Kidney epithelial cell (primary cell): ENCODE results near the gene CTBP2. TPM values are rescaled to one million over a fixed set of nuclear protein-coding genes. Genes with fewer than 3 reads are reported as not detected.

Experiments
- DNase-seq: peaks from one replicate; pipeline ENCODE4 v3.0.0-alpha.2; 2010; ENCODE audit warnings: low read depth
- H3K27me3 ChIP-seq: 2 replicates; pipeline ENCODE4 v1.6.0; 2011; ENCODE audit warnings: low read length; ENCODE audit not compliant: control insufficient read depth, insufficient read depth
- H3K36me3 ChIP-seq: 2 replicates; pipeline ENCODE4 v1.5.1; 2011; ENCODE audit warnings: low read length; ENCODE audit not compliant: control insufficient read depth, insufficient read depth
- H3K4me3 ChIP-seq: 2 replicates; pipeline ENCODE4 v1.5.1; 2011; ENCODE audit warnings: low read depth, mild to moderate bottlenecking, control low read depth, low read length
- CTCF ChIP-seq: IDR thresholded peaks from 2 replicates; pipeline ENCODE4 v1.5.1; 2011; ENCODE audit warnings: mild to moderate bottlenecking, moderate library complexity, low read length, control low read depth, inconsistent platforms; ENCODE audit not compliant: insufficient read depth, poor library complexity, severe bottlenecking
- total RNA-seq: library from RNA; depleted of rRNA; stranded (reverse); fragments of >200 nt; gene quantifications from 2 replicates; pipeline ENCODE4 v1.2.3, GENCODE V29; 2015

CTBP2 gene
- total RNA-seq, 1 donor from 2014 or later = 136 TPM

- peaks cover 3% of the 10 kb centered on the region for H3K36me3 ChIP-seq
- H3K27me3 ChIP-seq = no peaks in the 10 kb centered on the region
- DNase-seq = no peak
- no peak for TF ChIP-seq CTCF
- no peak overlapping the region for H3K4me3 ChIP-seq
These were observed 34.2 kb downstream of the CTBP2 start for GRCh38 chr10:125125951-125126735.

GRCh38 chr10:125124907-125125306, 35.5 kb downstream of the CTBP2 start:
- DNase-seq = no peak
- no peak for TF ChIP-seq CTCF
- no peaks in the 10 kb centered on the region for H3K27me3 ChIP-seq
- H3K4me3 ChIP-seq = no peak overlapping the region
- H3K36me3 ChIP-seq = peaks cover 3% of the 10 kb centered on the region

GRCh38 chr10:125124115-125124487, 36.3 kb downstream of the CTBP2 start:
- no peak for TF ChIP-seq CTCF
- no peak for DNase-seq
- Histone ChIP-seq H3K4me3 (no peak overlapping the region), H3K36me3 (peaks cover 3% of the 10 kb centered on the region), H3K27me3 (no peaks in the 10 kb centered on the region)

GRCh38 chr10:125123476-125124114, 36.8 kb downstream of the CTBP2 start:
- Histone ChIP-seq H3K4me3 (no peak overlapping the region), H3K27me3 (no peaks in the 10 kb centered on the region), H3K36me3 (peaks cover 3% of the 10 kb centered on the region)
- DNase-seq = peak; percentile 53
- TF ChIP-seq CTCF = no peak

- no peaks in the 10 kb centered on the region for H3K27me3 ChIP-seq
- DNase-seq = no peak
- no peak overlapping the region for H3K4me3 ChIP-seq
- no peak for TF ChIP-seq CTCF
- H3K36me3 ChIP-seq = peaks cover 1% of the 10 kb centered on the region
These were observed 37.8 kb downstream of the CTBP2 start for GRCh38 chr10:125122566-125122965.
